NCI-H2081 treated with DMSO at 0.1 percent for 48 hours (cell line): ENCODE results near the gene ATAD2B.
"Not testable (repeated sequence)": the region's sequence is repeated elsewhere in the genome, so short reads cannot be mapped to it uniquely, and the experiment has no call there.

Experiments
- DNase-seq: peaks from one replicate; lab custom pipeline; 2025; lab: John Stamatoyannopoulos, UW

Gene ATAD2B

DNA sequence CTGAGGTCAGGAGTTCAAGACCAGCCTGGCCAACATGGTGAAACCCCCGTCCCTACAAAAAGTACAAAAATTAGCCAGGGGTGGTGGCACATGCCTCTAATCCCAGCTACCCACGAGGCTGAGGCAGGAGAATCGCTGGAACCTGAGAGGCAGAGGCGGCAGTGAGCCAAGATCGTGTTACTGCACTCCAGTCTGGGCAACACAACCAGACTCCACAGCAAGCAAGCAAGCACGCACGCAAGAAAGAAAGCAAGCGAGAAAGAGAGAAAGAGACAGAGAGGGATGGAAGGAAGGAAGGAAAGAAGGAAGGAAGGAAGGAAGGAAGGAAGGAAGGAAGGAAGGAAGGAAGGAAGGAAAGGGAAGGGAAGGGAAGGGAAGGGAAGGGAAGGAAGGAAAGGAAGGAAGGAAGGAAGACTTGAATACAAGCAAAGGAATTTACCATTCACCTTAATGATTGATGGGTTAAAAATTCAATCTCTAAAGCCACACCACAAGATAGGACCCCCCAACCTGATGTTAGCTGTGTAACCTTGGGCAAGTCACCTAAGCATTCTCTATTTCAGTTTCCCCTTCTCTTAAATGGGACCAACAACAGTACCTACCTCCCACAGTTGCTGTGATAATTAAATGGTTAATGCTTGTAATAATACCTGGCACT is 181.7 kb downstream of the ATAD2B start:
- no peak for DNase-seq

DNA sequence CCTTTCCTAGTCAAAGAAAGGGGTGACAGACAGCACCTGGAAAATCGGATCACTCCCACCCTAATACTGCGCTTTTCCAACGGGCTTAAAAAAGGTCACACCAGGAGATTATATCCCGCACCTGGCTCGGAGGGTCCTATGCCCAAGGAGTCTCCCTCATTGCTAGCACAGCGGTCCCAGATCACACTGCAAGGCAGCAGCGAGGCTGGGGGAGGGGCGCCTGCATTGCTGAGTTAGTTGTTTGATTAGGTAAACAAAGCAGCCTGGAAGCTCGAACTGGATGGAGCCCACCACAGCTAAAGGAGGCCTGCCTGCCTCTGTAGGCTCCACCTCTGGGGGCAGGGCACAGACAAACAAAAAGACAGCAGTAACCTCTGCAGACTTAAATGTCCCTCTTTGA is 190.1 kb downstream of the ATAD2B start:
- not testable (repeated sequence) for DNase-seq

DNA sequence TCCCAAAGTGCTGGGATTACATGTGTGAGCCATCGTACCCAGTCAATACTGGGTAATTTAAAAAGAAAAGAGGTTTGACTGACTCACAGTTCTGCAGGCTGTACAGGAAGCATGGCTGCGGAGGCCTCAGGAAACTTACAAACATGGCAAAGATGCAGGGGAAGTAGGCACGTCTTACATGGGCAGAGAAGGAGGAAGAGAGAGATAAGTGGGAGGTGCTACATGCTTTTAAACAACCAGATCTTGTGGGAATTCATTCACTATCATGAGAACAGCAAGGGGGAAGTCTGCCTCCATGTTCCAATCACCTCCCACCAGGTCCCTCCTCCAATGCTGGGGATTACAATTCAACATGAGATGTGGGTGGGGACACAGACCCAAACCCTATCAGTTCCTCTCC is 192.5 kb downstream of the ATAD2B start:
- no peak for DNase-seq

DNA sequence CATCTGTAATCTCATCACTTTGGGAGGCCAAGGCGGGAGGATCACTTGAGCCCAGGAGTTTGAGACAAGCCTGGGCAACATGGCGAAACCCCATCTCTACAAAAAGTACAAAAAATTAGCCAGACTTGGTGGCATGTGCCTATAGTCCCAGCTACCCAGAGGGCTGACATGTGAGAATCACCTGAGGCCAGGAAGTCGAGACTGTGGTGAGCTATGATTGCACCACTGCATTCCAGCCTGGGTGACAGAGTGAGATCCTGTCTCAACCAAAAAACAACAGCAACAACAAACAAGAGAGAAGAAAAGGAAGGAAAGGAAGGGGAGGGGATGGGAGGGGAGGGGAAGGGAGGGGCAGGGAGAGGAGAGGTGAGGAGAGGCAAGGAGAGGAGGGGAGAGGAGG is 203.9 kb downstream of the ATAD2B start:
- DNase-seq = not testable (repeated sequence)

DNA sequence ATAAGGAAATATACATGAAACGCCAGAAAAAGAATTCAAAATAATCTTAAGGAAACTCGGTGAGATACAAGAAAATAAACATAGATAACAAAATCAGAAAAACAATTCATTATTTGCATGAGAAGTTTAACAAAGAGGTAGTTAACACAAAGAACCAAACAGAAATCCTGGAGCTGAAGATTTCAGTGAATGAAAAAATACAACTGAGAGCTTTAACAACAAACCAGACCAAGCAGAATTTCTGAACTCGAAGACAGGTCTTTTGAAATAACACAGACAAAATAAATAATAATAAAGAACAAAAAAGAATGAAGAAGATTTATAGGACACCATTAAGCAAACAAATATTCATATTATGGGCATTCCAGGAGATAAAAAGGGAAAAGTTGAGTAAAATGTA is 204.7 kb downstream of the ATAD2B start:
- no peak for DNase-seq

DNA sequence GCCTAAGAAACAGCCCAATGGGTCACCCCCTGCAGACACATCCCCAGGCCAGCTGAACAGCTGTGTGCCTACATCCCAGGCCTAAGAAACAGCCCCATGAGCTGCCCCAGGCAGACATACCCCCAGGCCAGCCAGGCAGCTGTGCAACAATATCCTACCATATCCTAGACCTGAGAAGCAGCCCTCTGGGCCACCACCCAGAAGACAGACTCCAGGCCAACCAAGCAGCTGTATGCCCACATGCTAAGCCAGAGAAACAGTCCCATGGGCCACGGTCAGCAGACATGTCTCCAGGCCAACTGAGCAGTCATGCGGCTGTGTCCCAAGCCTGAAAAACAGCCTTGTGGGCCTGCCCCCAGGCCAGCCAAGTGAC is 205.5 kb downstream of the ATAD2B start:
- DNase-seq = no peak

DNA sequence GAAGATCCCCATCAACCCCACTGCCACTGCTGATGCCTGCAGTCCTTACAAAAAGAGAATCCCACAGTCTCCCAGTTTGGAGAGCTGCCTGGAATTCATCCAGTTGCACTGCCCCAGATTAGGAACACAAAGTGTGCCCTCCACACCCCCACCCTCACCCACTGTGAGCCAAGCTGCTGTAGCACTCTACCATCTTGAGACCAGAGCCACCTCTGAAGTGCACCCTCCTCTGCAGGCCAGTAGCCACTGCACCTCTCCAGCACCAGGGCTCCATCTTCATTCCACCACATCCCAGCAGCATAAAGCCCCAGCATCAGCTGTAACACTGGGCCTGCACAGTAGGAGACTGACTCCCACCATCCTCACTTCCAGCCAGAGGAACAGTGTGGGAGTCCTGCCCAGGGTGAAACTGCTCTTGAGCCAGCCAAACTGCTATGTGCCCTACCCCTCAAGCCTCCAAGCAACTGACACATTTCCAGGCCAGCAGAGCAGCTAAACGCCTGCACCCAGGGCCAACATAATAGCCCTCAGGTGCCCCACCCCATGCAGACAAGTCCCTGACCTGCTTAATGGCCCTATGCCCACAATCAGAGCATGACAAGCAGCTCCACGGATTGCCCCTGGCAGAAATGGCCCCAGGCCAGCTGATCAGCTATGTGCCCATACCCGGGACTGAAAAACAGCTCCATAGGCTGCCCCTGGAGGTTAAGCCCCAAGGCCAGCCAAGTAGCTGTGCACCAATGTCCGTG is 206.0 kb downstream of the ATAD2B start:
- DNase-seq = no peak

DNA sequence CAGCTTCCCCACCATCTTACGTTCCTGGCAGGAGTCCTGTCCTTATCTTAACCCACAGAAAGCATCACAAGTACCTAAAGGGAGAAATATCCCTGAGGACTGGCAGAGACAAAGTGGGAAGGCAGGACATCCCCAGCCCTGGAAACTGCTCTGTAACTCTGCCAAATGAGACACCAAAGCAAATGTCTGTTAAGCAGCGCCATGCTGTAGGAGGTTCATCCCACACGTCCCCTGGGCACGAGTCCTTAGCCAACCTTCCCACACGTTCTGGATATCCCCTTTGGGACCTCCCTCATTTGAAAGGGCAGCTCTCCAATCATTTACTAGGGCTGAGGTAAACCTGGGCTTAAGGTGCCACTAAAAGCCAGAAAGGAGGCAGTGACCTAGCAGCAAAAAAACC is 207.2 kb downstream of the ATAD2B start:
- no peak for DNase-seq

DNA sequence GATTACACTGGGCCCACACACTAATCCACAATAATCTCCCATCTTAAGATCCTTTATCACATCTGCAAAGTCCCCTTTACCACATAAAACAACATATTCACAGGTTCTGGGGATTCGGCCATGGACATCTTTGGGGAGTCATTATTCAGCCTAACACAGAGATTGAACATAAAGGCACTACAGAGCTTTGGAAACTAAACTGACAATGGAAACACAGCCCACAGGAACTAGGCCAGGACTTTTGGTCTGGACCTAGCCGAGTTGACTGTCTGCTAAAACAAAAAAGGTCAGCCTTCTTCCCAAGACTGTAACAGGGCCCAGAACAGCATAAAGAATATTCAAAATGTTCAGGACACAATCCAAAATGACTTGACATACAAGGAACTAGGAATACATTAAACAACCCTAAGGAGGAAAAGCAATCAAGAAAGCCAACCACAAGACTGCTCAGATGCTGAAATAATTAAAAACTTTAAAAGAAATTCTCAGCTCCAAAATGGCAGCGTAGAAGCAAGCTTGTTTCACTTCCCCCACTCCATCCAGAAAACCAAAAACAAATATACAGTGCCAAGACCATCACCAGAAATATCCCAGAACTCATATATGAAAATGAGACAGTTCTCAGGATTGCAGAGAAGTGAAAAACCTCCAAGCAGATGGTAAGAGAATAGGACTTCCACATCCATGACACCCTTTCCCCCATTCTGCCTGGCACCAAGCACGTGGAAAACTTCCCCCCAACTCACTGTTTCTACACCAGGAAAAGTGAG is 207.8 kb downstream of the ATAD2B start:
- no peak for DNase-seq

DNA sequence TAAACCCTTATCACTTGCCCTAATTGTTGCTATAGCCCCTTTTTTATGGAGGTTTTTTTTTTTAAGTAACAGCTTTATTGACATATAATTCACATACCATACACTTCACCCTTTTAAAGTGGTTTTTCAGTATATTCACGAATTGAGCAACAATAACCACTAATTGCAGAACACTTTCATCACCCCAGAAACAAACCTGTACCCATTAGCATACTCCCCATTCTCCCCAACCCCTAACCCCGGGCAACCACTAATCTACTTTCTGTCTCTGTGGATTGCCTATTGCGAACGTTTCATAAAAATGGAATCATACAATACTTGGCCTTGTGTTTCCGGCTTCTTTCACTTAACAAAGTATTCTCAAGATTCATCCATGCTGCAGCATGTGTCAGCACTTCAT is 213.6 kb downstream of the ATAD2B start:
- DNase-seq = no peak

DNA sequence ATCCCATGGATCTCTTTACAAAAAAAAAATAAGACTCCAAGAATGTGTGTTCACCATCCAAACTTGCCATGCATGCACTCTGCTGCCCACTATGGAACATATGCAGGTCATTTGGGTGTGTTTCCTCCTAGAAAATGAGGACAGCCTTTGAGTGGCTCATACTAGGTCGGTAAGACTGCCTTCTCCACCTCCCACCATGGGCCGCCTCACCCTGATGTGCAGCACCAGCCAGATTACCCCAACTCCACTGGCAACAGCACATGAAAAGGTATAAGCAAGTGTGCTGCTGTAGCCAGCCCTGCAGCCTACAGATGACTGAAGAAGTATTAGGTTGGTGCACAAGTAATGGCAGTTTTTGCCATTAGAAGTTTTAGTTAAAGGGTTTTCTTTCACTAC is 214.2 kb downstream of the ATAD2B start:
- no peak for DNase-seq

DNA sequence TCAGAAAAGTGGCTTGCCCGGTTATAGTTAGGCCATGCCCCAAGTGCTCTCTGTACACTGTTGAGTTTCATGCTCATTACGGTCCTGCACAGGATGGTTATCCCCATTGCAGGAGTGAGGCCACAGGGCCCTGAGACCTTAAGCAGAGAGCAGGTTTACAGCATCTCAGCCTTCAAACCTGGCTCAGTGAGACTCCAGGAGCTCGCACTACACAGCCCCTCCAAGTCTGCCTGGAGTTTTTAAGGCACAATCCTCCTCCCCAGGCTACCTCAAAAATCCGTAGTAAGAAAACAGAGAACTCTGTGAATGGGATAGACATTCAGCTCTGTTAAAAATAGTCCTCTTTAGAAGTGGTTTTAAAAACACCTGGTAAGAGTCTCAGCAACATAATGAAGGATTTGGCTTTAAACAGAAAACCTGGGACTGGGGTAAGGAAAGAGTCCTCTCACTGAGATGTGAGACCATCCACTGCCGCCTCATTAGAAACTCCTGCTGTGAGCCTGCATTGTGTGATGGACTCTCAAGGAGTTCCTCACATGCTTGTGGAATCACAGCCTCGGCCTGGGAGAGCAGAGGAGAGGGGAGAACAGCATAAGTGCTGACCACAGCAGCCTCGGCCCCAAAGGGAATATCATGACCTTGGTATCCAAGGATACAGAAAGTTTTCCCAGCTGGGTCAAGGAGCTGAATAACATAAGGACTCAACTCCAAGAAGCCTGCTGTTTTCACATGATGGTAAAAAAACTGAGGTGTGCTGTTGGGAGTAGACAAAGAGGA is 214.8 kb downstream of the ATAD2B start:
- no peak for DNase-seq

DNA sequence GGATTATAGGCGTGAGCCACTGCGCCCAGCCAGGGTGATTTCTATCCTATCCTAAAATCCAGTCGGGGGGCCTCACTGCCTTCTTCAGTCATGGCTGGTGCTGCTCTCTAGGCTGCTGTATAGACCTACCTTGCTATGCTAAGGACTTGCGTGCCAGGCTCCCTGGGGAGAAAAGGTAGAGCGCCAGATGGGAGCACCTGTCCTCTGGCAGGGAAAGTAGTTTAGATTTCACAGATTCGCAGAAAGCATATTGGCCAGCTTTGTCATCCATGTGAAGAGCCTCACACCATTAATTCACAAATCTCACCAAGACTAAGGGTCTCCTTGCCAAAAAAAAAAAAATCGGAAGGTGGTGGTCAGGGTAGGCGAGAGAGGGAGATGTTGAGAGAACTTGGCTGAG is 217.6 kb downstream of the ATAD2B start:
- no peak for DNase-seq

DNA sequence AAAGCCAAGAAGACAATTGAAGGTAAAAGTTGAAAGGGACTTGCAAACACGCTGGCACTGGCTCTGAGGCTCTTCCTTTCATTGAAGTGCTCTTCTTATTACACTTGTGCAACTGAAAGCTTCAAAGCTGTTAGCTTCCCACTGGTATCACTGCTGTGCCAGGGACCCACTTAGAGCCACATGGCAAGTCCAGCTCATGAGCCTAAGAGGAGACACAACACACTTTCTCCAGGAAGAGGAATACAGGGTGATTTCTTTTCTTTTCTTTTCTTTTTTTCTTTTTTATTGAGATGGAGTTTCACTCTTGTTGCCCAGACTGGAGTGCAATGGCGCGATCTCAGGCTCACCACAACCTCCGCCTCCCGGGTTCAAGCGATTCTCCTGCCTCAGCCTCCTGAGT is 218.2 kb downstream of the ATAD2B start:
- DNase-seq = no peak

DNA sequence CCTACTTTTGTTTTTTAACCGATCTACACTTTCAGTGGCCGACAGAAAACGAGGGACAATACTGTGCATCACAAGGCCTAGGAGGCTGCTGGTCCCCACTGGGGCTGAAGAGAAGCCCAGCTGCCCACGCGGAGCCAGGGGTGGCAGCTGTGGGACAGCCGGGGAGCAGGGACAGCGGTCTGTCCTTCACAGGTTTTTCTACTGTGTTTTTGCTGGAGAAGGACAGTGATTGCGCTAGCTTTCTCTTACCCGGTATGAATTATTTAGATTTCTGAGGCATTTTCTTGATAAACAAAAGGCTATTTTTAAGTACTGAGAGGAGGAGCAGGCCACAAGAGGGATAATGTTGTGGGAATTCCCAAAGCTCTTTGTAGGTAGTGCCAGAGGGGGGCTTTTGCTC is 219.8 kb downstream of the ATAD2B start:
- DNase-seq = no peak

DNA sequence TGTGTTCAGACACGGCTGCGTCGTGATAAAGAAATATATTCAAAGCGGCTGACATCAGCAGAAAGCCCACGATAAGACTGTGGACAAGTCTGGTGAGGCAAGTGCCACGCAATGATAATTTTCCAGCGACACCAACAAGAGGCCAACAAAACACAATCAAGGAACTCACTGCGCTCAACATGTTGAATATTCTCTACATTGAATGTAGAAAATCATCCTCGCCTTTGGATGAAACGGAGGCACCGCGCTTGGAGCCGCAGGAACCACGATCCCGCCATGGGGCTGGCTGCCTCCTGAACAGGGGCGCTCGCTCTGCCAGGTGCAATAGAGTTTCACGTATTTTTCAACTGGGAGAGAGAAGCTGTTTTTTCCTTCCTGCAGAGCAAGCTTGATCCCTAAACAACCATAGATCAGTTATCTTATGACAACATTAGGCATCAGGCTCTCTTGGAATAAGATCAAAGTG is 220.3 kb downstream of the ATAD2B start:
- DNase-seq = no peak

DNA sequence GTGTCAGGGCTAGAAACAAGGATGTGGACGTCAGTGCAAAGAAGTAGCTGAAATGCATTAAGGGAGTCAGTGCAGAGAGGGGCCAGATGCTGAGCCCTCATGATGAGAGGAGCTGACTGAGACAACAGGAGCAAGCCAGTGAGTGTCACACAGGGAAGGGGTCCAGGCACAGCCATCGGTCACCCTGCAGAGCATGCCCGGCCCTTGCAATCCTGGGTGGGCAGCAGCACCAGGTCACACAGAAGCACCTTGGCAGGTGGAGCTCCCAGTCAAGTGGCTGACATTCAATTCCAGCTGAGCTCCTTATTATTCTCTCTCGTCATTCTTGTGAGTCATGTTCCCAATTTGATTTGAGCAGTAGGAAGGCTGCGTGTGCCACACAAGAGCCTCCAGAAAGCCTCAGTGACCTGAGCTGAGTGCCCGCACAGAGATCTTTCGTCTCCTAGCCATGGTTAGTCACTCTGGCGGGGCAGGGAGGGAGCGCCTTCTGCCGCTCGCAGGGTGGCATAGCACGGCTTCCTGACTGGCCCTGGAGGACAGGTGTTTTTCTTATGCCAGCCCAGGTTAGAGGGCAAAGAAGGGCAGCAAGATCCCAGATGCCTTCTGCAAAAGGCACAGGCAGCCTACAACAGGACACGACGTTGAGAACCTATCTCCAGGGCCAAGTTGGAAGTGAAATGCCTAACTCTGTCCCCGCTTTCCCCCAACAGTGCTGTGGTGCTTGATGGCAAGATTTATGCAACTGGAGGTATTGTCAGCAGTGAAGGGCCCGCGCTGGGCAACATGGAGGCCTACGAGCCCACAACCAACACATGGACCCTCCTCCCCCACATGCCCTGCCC is 220.9 kb downstream of the ATAD2B start:
- no peak for DNase-seq

DNA sequence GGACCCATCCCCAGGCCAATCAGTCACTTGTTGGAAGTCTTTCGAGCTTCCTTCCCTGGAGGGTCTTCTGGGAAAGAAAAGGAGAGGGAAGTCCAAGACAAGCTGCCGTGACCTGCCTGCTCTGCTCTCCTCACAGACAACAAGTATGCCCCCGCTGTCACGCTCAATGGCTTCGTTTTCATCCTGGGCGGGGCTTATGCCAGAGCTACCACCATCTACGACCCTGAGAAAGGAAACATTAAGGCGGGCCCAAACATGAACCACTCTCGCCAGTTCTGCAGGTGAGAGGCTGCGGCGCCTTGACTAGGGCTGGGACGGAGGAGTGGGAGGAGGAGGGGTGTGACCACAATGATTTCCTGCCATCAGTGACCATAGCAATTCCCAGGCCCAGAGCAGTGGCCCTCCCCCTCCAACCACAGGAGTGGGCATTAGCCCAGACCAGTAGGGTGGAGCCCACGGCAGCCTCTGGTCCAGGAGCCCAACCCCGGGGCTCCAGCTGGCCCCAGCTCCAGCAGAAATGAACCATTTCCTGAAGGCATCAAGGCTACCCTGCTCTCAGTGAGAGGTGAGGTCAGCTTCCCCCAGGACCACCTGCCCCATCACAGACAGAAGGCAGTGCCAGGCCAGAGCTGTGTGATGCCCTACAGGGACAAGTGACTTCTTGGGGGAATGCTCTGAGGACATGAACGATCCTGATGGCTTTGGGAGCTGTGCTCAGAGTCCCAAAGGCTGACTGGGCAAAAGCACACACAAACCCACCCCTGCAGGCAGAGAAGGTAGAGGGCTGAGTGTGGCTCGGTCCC is 223.1 kb downstream of the ATAD2B start:
- DNase-seq = no peak

DNA sequence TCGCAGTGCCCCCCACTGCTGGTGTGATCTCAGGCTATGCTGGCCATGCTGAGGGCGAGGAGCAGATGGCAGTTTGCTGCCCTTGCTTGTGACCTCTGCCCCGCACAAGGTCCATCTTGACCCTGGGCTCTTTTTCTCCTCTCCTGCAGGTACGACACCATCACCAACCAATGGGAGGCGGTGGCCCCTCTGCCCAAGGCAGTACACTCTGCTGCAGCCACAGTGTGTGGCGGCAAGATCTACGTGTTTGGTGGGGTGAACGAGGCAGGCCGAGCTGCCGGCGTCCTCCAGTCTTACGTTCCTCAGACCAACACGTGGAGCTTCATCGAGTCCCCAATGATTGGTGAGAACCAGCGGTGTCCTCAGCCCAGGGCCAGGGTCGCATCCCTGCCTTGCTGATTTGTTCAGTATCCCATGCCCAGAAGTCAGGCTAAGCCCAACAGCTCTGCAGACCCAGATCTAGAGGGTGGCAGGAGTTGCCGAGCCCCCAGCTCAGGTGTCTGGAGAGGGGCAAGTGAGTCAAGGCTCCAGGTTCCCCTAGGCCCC is 223.8 kb downstream of the ATAD2B start:
- no peak for DNase-seq

DNA sequence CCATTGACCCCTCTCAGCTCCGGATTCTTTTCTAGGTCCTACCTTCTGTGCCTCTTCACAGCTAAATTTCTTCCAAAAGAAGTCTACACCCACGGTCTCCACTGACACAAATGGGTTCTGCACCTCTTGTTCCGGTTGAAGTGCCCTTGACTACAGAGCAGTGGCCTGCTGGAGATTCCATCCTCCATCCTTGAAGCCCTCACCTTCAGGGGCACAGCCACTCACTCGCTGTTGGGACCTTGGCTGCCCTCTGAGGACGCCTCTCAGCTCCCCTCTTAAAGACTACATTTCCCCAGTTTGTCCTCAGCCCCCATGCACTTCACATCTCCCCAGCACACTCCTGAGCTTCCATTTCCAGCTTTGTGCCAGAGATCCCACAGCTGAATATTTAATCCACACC is 226.3 kb downstream of the ATAD2B start:
- no peak for DNase-seq
